Effector memory CD4-positive, alpha-beta T cell (primary cell): ENCODE data around the gene PLIN1.

ENCODE experiments used
- DNase-seq, 3 donors: peaks; one replicate each; pipeline ENCODE4 v3.0.0-alpha.2; 2020
- H3K27ac ChIP-seq: 2 replicates; pipeline ENCODE4 v1.7.0; 2013; ENCODE audit warnings: mild to moderate bottlenecking, low read length, moderate library complexity; ENCODE audit not compliant: insufficient read depth, poor library complexity, severe bottlenecking
- H3K27me3 ChIP-seq: replicated peaks from 2 replicates; pipeline ENCODE4 v1.7.0; 2013; ENCODE audit warnings: mild to moderate bottlenecking, low read length; ENCODE audit not compliant: insufficient read depth, control insufficient read depth, poor library complexity, severe bottlenecking
- H3K36me3 ChIP-seq: 2 replicates; pipeline ENCODE4 v1.7.0; 2013; ENCODE audit warnings: mild to moderate bottlenecking, low read length, moderate library complexity; ENCODE audit not compliant: control insufficient read depth, insufficient read depth
- H3K4me1 ChIP-seq: 2 replicates; pipeline ENCODE4 v1.7.0; 2013; ENCODE audit warnings: low read length, mild to moderate bottlenecking; ENCODE audit not compliant: control insufficient read depth, insufficient read depth, poor library complexity, severe bottlenecking
- H3K4me3 ChIP-seq: 2 replicates; pipeline ENCODE4 v1.7.0; 2013; ENCODE audit warnings: low read length, low read depth, mild to moderate bottlenecking; ENCODE audit not compliant: insufficient read depth, poor library complexity, severe bottlenecking
- H3K9me3 ChIP-seq: 2 replicates; pipeline ENCODE4 v1.7.0; 2013; ENCODE audit warnings: mild to moderate bottlenecking, low read length, moderate library complexity; ENCODE audit not compliant: control insufficient read depth

Gene PLIN1

GRCh38 chr15:89628806-89629715 lies 50.1 kb downstream of the PLIN1 start:
- H3K9me3 ChIP-seq: no peaks in the 10 kb centered on the region
- DNase-seq: no peak
- H3K4me1 ChIP-seq: no peaks in the 10 kb centered on the region
- H3K4me3 ChIP-seq: no peak overlapping the region
- H3K27me3 ChIP-seq: no peaks in the 10 kb centered on the region
- no peak overlapping the region for H3K27ac ChIP-seq
- H3K36me3 ChIP-seq: no peaks in the 10 kb centered on the region

GRCh38 chr15:89628301-89628700 lies 50.9 kb downstream of the PLIN1 start:
- Histone ChIP-seq H3K9me3 (no peaks in the 10 kb centered on the region), H3K27ac (no peak overlapping the region), H3K27me3 (no peaks in the 10 kb centered on the region), H3K36me3 (no peaks in the 10 kb centered on the region), H3K4me3 (no peak overlapping the region), H3K4me1 (no peaks in the 10 kb centered on the region)
- no peak for DNase-seq

GRCh38 chr15:89627256-89627970 lies 51.8 kb downstream of the PLIN1 start:
- Histone ChIP-seq H3K4me3 (no peak overlapping the region), H3K9me3 (no peaks in the 10 kb centered on the region), H3K4me1 (no peaks in the 10 kb centered on the region), H3K27me3 (no peaks in the 10 kb centered on the region), H3K36me3 (no peaks in the 10 kb centered on the region), H3K27ac (no peak overlapping the region)
- no peak for DNase-seq

- no peaks in the 10 kb centered on the region for H3K9me3 ChIP-seq
- no peaks in the 10 kb centered on the region for H3K36me3 ChIP-seq
- no peak overlapping the region for H3K27ac ChIP-seq
- no peak for DNase-seq
- H3K4me3 ChIP-seq: no peak overlapping the region
- H3K27me3 ChIP-seq: no peaks in the 10 kb centered on the region
- no peaks in the 10 kb centered on the region for H3K4me1 ChIP-seq
Measured at GRCh38 chr15:89625716-89626115, 53.5 kb downstream of the PLIN1 start.

GRCh38 chr15:89623165-89623564 lies 56.0 kb downstream of the PLIN1 start:
- H3K36me3 ChIP-seq: no peaks in the 10 kb centered on the region

GRCh38 chr15:89621547-89621946 lies 57.6 kb downstream of the PLIN1 start:
- Histone ChIP-seq H3K27ac (no peak overlapping the region), H3K4me1 (no peaks in the 10 kb centered on the region), H3K4me3 (no peak overlapping the region), H3K36me3 (no peaks in the 10 kb centered on the region), H3K9me3 (no peaks in the 10 kb centered on the region), H3K27me3 (no peaks in the 10 kb centered on the region)
- DNase-seq: no peak

More at GRCh38 chr15:89623165-89623564, 56.0 kb downstream of the PLIN1 start:
- no peak overlapping the region for H3K27ac ChIP-seq
- no peaks in the 10 kb centered on the region for H3K27me3 ChIP-seq
- no peak for DNase-seq
- no peaks in the 10 kb centered on the region for H3K9me3 ChIP-seq
- H3K4me1 ChIP-seq: no peaks in the 10 kb centered on the region
- H3K4me3 ChIP-seq: no peak overlapping the region

- no peak overlapping the region for H3K27ac ChIP-seq
- no peaks in the 10 kb centered on the region for H3K27me3 ChIP-seq
- no peaks in the 10 kb centered on the region for H3K4me1 ChIP-seq
- no peak for DNase-seq
- H3K9me3 ChIP-seq: no peaks in the 10 kb centered on the region
- H3K4me3 ChIP-seq: no peak overlapping the region
- no peaks in the 10 kb centered on the region for H3K36me3 ChIP-seq
Measured at GRCh38 chr15:89616228-89616627, 62.9 kb downstream of the PLIN1 start.

GRCh38 chr15:89615135-89615534 lies 64.0 kb downstream of the PLIN1 start:
- Histone ChIP-seq H3K27ac (no peak overlapping the region), H3K4me1 (no peaks in the 10 kb centered on the region), H3K4me3 (no peak overlapping the region), H3K9me3 (no peaks in the 10 kb centered on the region), H3K36me3 (no peaks in the 10 kb centered on the region), H3K27me3 (no peaks in the 10 kb centered on the region)
- no peak for DNase-seq
